Measurements from ENCODE around the gene PRRC2C. TPM values are rescaled to one million over a fixed set of nuclear protein-coding genes. Genes with fewer than 3 reads are reported as not detected.

Gene PRRC2C
- total and polyA plus RNA-seq, 2 of the 4 experiments (the other 2 are of a cell fraction), result 54.0 to 58.3 TPM

GRCh38 chr1:171596119-171596518 is 110.8 kb downstream of the PRRC2C start:
- H3K14ac ChIP-seq (replicated peaks; ENCODE audit: low read depth, low read length), result no peak overlapping the region
- no peak overlapping the region for H4K5ac ChIP-seq (ENCODE audit: low read depth, low read length)
- H3K9ac ChIP-seq (ENCODE audit: low read depth, low read length), result no peak overlapping the region
- in situ Hi-C loops (cut with MboI; ENCODE audit: low sequenced_read_pairs) (no loop called here), dilution Hi-C loops (cut with HindIII; ENCODE audit: low sequenced_read_pairs, unreplicated experiment) (no loop called here), intact Hi-C loops (cut with micrococcal nuclease) (no loop called here)
- no peak overlapping the region for H3K18ac ChIP-seq (ENCODE audit: low read depth, low read length)
- ATAC-seq (ENCODE audit: low read depth), result no peak
- no peak overlapping the region for H4K91ac ChIP-seq (ENCODE audit: insufficient read depth, low read depth, low read length)
- H4K8ac ChIP-seq (ENCODE audit: low read depth in 2 of 2, low read length in 2 of 2), result no peak overlapping the region
- H3K4me3 ChIP-seq (ENCODE audit: insufficient read depth, low read depth, low read length), result no peak overlapping the region
- H2BK15ac ChIP-seq (ENCODE audit: low read depth, low read length), result no peak overlapping the region
- no peak overlapping the region for H3K4me2 ChIP-seq (ENCODE audit: low read depth, low read length)
- H3K23ac ChIP-seq (ENCODE audit: low read depth, low read length), result no peak overlapping the region
- H3K4me1 ChIP-seq (ENCODE audit: control insufficient read depth, insufficient read depth, low read length), result peaks cover 3% of the 10 kb centered on the region
- H3K36me3 ChIP-seq (ENCODE audit: control insufficient read depth, insufficient read depth, low read length), result peaks cover 17% of the 10 kb centered on the region
- ChIA-PET POLR2A (ENCODE audit: unreplicated experiment) (no interaction called here), CTCF (no interaction called here)
- H3K9me1 ChIP-seq (ENCODE audit: insufficient read depth, low read length), result no peaks in the 10 kb centered on the region; the same call in 1 of the 2 replicates
- H3K9me3 ChIP-seq (ENCODE audit: control insufficient read depth, insufficient read depth, low read length), result no peaks in the 10 kb centered on the region
- no TSS peak for BruUV-seq (replicated peaks)
- no peak overlapping the region for H2BK20ac ChIP-seq (ENCODE audit: low read depth, low read length)
- no peak overlapping the region for H2BK120ac ChIP-seq (ENCODE audit: low read depth, low read length)
- H3K4ac ChIP-seq (ENCODE audit: low read depth, low read length), result no peak overlapping the region
- no peak overlapping the region for H2AK9ac ChIP-seq (replicated peaks; ENCODE audit: low read depth, low read length, poor library complexity)
- no peak for TF ChIP-seq MAFK (IDR thresholded peaks at IDR 0.05; ENCODE audit: low read depth, low read length)
- no peak for TF ChIP-seq CHD1 (IDR thresholded peaks at IDR 0.05; ENCODE audit: low read depth, low read length)
- no peak for TF ChIP-seq RFX5 (IDR thresholded peaks at IDR 0.05; ENCODE audit: low read depth, low read length)
- H4K20me1 ChIP-seq (ENCODE audit: insufficient read depth, low read length), result no peaks in the 10 kb centered on the region
- no peak overlapping the region for H2AK5ac ChIP-seq (ENCODE audit: low read depth, low read length)
- H3K27ac ChIP-seq (ENCODE audit: insufficient read depth, low read length), result no peak overlapping the region
- no peak overlapping the region for H2AFZ ChIP-seq (replicated peaks; ENCODE audit: low read length, poor library complexity)
- H3K79me1 ChIP-seq (ENCODE audit: low read depth in 1 of 2, low read length in 2 of 2), result peaks cover 0 to 12% of the 10 kb centered on the region in 2 experiments; a peak in 2 of 4 replicates
- H3K56ac ChIP-seq (ENCODE audit: extremely low read depth, insufficient read depth, low read length), result no peak overlapping the region
- H2BK5ac ChIP-seq (ENCODE audit: low read depth, low read length, poor library complexity, severe bottlenecking), result no peak overlapping the region
- WGBS, 2 experiments (ENCODE audit: extremely low coverage in 2 of 2, insufficient read length in 1 of 2), result no CpG with 5 or more reads among the region's 1 CpG
- no peak for DNase-seq
- no peaks in the 10 kb centered on the region for H3K27me3 ChIP-seq (ENCODE audit: control insufficient read depth, insufficient read depth, low read length)

Measured in IMR-90 (cell line).